Kidney epithelial cell (primary cell): ENCODE data around the gene C1orf116. TPM values are rescaled to one million over a fixed set of nuclear protein-coding genes. Genes with fewer than 3 reads are reported as not detected.
"Not testable (repeated sequence)": the region's sequence is repeated elsewhere in the genome, so short reads cannot be mapped to it uniquely, and the experiment has no call there.

Experiments used
- DNase-seq: peaks from one replicate; pipeline ENCODE4 v3.0.0-alpha.2; 2010; ENCODE audit warnings: low read depth
- H3K27me3 ChIP-seq: 2 replicates; pipeline ENCODE4 v1.6.0; 2011; ENCODE audit warnings: low read length; ENCODE audit not compliant: control insufficient read depth, insufficient read depth
- H3K36me3 ChIP-seq: 2 replicates; pipeline ENCODE4 v1.5.1; 2011; ENCODE audit warnings: low read length; ENCODE audit not compliant: control insufficient read depth, insufficient read depth
- H3K4me3 ChIP-seq: 2 replicates; pipeline ENCODE4 v1.5.1; 2011; ENCODE audit warnings: low read depth, mild to moderate bottlenecking, control low read depth, low read length
- total RNA-seq: library from RNA; depleted of rRNA; stranded (reverse); fragments of >200 nt; gene quantifications from 2 replicates; pipeline ENCODE4 v1.2.3, GENCODE V29; 2015
- TF ChIP-seq, protein P1 (sequence below): IDR thresholded peaks from 2 replicates; pipeline ENCODE4 v1.5.1; 2011; ENCODE audit warnings: mild to moderate bottlenecking, moderate library complexity, low read length, control low read depth, inconsistent platforms; ENCODE audit not compliant: insufficient read depth, poor library complexity, severe bottlenecking

C1orf116 gene
- total RNA-seq, 1 donor from 2014 or later, result 34.1 TPM

DNA sequence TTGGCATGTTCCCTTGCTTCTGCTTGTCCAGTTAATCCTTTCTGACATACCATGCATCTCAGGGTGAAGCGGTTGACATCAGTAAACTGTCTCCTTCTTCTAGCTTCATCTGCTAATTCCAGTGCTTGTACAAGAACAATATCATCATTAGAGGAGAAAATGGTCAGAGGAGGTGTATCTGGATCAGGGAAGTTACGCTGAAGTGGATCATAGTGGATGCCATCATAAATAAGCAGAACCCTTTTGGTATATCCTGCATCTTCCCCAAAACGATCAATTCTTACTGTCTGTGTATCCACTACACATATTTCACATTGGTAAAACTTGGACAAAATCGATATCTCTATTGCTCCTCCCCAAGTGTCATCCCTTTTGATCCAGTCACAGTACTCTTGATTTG, 16.5 kb upstream of the C1orf116 start:
- peaks cover 2% of the 10 kb centered on the region for H3K36me3 ChIP-seq
- no peaks in the 10 kb centered on the region for H3K27me3 ChIP-seq
- TF ChIP-seq, protein P1, sequence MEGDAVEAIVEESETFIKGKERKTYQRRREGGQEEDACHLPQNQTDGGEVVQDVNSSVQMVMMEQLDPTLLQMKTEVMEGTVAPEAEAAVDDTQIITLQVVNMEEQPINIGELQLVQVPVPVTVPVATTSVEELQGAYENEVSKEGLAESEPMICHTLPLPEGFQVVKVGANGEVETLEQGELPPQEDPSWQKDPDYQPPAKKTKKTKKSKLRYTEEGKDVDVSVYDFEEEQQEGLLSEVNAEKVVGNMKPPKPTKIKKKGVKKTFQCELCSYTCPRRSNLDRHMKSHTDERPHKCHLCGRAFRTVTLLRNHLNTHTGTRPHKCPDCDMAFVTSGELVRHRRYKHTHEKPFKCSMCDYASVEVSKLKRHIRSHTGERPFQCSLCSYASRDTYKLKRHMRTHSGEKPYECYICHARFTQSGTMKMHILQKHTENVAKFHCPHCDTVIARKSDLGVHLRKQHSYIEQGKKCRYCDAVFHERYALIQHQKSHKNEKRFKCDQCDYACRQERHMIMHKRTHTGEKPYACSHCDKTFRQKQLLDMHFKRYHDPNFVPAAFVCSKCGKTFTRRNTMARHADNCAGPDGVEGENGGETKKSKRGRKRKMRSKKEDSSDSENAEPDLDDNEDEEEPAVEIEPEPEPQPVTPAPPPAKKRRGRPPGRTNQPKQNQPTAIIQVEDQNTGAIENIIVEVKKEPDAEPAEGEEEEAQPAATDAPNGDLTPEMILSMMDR, result no peak
- DNase-seq, result no peak
- H3K4me3 ChIP-seq, result no peak overlapping the region

DNA sequence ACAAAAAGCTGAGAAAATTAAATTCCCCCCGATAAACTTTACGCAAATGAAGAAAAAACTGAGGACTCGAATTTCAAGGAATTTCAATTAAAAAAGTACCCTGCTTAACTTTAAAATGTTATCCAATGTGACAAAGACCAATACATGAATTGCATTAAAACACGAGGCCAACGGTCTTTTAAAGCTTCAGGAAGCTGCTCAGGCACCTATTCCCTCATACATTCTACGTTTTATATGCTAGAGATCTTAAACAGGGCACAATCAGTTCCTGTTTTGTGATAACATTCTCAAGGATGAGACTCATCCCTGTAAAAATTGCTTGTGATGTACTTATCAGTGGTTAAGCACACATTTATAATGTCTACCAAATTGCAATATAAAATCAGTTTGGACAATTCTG, 15.5 kb upstream of the C1orf116 start:
- no peak for DNase-seq
- TF ChIP-seq, protein P1, result no peak
- no peak overlapping the region for H3K4me3 ChIP-seq
- H3K27me3 ChIP-seq, result no peaks in the 10 kb centered on the region
- peaks cover 2% of the 10 kb centered on the region for H3K36me3 ChIP-seq

DNA sequence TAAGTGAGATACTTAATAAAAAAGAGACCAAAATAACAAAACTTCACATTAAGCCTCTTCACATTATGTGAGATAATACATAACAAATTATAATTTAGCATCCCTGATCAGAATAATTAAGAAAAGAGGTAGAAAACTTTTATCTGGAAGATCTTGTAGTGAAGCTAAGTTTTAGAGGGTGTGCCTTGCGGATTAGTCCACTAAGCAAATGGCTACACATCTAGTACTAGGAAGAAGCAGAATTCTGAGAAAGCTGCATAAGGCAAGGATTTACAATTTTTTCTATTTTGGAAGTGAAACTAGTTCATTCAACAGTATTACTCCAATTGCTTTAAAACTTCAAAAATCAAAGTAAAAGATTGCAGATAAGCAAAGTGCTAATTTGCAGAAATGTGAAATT, 14.9 kb upstream of the C1orf116 start:
- H3K27me3 ChIP-seq, result no peaks in the 10 kb centered on the region
- DNase-seq, result no peak
- TF ChIP-seq, protein P1, result no peak
- H3K4me3 ChIP-seq, result no peak overlapping the region
- peaks cover 2% of the 10 kb centered on the region for H3K36me3 ChIP-seq

DNA sequence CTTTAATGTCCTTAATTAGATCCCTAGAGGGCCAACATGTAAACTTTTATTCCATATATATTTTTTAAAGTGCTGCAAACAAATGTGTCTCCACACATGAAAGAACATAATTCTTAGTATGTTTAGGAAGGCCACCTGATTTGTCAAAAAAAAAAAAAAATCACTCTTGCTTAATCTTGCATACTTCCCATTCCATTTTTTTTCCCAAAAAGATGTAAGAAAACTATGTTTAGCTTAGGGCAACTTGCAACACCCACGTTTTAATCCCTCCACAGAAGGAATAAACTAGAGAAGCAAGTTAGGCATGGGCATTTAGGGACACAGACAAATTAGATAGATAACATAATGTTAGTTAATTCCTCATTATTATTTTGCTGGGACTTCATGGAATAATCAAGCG, 12.9 kb upstream of the C1orf116 start:
- H3K36me3 ChIP-seq, result peaks cover 2% of the 10 kb centered on the region
- H3K27me3 ChIP-seq, result no peaks in the 10 kb centered on the region
- no peak for DNase-seq
- TF ChIP-seq, protein P1, result no peak
- no peak overlapping the region for H3K4me3 ChIP-seq

DNA sequence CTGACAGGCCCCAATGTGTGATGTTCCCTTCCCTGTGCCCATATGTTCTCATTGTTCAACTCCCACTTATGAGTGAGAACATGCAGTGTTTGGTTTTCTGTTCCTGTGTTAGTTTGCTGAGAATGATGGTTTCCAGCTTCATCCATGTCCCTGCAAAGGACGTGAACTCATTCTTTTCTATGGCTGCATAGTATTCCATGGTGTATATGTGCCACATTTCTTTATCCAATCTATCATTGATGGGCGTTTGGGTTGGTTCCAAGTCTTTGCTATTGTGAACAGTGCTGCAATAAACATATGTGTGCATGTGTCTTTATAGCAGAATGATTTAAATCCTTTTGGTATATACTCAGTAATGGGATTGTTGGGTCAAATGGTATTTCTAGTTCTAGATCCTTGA, 8.8 kb upstream of the C1orf116 start:
- not testable (repeated sequence) for DNase-seq, H3K27me3 ChIP-seq, H3K36me3 ChIP-seq, H3K4me3 ChIP-seq

DNA sequence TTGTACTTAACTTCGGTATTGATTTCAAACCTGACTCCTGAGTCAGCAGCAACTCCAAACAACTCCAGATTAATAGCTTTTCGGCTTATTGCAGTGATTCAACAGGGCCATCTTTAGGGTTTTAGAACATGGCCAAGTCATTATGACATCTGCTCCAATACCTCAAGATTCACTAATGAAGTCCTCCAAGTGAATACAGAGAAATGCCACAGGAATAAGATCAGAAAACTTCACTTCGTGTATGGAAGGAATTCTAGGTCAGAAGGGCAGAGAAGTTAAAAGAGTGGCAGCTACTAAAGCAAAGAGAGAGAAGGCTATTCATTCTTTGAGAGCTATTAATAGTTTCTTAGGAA, 7.6 kb upstream of the C1orf116 start:
- no peak overlapping the region for H3K4me3 ChIP-seq
- no peak for DNase-seq
- no peaks in the 10 kb centered on the region for H3K27me3 ChIP-seq
- TF ChIP-seq, protein P1, result no peak
- H3K36me3 ChIP-seq, result no peaks in the 10 kb centered on the region
